GM21526 (cell line): ENCODE measurements around the gene FUT7.

Experiments used
- ATAC-seq: cut with Tn5 transposase; IDR thresholded peaks from one replicate; pipeline ENCODE4 v1.9.1; 2021; ENCODE audit warnings: moderate library complexity; ENCODE audit not compliant: unreplicated experiment, low FRiP score

Gene FUT7

DNA sequence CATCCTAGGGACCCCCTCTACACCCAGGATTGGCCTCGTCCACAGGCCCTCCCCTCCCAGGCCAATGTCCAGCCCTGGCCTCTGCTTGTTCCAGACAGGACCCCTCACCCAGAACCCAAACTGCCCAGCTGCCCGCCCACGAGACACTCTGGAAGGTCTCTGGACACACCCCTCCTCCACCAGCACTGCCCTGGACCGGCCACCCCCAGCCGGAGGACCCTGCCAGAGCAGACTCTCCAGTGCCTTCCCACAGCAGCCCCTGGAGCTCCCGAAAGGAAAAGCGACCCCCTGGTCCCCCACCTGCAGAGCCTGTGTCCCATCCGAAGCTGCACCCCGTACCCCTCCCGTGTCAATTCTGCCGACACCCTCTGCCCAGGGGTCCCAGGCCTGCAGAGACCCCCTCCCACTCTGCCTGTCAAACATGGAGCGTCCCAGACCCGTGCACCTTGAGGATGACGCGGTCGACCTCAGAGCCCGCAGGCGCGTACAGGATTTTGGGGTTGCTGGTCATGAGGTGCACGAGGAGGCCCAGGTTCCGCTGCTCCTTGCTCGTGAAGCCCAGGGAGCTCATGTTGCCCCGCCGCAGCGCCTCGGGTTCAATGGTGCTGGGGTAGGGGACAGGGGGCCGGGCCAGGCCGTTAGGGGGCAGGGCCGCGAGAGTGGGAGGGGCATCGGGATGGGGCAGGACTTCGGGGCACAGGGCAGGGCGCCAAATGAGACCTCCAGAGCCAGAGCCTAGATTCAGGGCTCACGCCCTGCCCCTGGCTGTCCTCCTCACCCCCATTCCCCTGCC, 11.8 kb downstream of the FUT7 start:
- ATAC-seq, result no peak

GRCh38 chr9:137018761-137019559, 12.9 kb downstream of the FUT7 start:
- ATAC-seq, result no peak

- ATAC-seq, result no peak
Measured at GRCh38 chr9:137017791-137018497, 13.9 kb downstream of the FUT7 start.

DNA sequence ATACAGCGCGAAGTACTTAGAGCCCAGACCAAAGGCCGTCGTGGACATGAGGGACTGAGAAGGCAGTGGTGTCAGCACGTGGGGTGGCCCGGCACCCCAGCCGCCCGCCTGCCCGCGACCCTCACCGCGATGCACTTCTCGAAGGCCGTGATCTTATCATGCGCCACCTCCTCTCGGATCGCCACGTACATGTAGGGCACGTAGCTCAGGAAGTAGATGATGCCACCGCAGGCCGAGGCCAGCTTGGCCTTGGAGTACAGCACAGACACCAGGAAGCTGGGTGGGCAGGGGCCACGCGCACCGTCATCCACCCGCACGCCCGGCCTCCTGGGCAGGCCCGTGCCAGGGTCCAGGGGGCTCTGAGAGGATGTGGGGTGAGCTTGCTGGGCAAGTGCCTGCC, 14.8 kb downstream of the FUT7 start:
- ATAC-seq, result no peak

- ATAC-seq, result no peak
Measured at GRCh38 chr9:137016436-137016835, 15.5 kb downstream of the FUT7 start.

DNA sequence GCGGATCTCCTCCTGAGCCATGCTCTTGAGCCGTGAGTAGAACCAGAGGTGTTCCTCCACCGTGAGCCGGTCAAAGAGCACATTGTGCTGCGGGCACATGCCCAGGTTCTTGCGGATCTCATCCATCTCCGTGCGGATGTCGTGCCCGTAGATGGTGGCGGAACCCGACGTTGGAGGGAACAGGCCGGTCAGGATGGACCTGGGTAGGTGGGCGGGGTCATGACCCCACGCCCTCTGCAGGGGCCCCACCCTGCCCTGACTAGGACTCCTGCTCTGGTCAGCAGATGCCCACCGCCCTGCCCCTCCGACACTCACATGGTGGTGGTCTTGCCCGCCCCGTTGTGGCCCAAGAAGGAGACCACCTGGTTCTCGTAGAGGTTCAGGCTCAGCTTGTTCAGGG, 15.9 kb downstream of the FUT7 start:
- ATAC-seq, result no peak

DNA sequence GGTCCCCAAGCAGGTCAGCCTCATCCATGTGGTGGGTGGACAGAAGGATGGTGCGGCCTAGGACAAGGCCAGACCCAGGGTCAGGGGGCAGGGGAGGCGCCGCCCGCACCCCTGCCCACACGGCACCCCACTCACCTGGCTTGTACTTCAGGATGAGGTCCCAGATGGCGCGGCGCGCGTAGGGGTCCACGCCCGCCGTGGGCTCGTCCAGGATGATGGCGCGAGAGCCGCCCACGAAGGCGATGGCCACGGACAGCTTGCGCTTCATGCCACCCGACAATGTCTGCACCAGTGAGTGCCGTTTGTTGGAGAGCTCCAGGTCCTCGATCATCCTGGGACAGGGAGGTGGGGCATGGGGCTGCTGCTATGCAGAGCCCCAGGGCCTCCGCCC, 16.4 kb downstream of the FUT7 start:
- no peak for ATAC-seq

DNA sequence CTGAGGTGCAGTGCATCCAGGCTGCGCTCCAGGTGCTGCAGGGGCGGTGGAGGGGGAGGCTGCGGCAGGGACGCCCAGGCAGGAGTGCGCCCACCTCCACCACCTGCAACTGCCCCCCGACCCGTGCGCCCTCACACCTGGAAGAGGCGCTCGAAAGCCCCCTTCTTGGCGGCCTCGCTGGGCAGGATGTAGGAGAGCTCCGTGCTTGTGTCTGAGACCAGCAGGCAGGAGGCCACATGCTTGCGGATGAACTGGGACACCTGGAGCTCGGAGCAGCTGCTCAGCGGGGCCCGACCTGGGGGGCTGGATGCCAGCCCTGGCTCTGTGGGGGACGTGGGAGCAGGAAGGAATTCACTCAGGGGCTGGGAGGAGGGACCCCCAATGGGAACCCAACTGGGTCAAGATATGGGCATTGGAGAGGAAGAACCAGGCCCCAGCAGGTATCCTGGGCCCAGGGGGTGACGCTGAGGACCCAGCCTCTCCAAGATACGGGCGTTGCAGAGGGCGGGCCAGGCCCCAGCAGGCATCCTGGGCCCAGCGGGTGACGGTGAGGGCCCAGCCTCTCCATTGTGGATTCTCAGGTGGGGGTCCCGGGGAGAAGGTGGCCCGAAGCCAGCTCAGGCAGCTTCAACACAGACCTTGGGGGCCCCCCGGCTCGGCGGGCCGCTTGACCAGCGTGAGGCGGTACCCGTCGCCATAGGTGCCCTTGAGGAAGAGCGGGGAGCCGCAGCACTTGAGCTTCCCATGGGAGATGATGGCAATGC, 16.9 kb downstream of the FUT7 start:
- no peak for ATAC-seq

- ATAC-seq, result no peak
Measured at GRCh38 chr9:137014166-137014565, 17.7 kb downstream of the FUT7 start.

DNA sequence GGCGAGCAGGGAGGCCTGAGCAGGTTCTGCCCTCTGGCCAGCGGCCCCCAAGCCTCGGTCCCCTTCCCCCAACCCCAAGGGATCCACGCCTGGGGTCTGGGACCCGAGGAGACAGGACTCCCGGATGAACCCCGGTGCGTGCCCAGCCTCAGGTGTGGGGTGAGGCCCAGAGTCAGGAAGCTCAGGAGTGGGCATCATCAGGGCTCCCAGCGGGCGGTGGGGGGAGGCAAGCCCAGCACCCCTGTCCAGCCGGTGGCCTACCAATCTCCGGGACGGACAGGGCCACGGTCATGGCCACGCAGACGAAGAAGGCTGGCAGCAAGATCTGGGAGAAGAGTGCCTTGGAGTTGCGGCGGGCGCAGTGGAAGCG, 18.3 kb downstream of the FUT7 start:
- ATAC-seq, result no peak

DNA sequence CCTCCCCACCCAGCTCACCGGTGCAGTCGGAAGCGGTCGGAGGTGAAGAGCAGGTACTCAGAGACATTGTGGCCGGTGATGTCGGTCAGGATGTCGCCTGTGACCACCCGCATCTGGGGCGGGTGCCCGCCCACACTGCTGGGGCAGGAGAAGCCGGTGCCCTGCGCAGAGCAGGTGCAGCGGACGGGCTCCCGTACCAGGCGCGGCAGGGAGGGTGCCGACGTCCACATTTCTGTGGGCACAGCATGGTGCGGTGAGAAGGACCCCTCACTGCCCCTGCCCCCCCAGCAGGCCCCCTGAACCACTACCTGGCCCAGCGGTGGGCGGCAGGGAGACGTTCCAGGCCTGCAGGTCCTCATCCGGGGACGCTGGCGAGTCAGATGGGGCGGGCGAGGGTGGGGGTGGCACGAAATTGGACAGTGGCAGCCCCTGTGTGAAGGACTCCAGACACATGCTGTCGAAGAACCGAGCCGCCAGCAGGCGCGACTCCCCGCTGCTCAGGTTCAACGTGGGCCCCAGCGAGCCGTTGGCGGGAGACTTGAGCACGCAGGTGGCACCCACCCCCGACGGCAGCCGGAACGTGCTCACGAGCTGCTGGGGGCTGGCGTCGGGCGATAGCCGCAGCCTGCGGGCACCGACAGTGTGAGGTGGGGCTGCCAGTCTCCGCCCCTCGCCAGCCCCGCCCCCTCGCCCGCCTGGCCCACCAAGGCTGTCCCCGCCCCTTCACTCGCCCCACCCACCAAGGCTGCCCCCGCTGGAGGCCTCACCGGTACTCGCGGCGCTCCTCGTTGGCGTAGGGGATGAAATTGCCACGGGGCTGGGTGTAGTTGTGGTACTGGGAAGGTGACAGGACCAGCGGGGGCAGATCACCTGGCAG, 19.0 kb downstream of the FUT7 start:
- no peak for ATAC-seq

DNA sequence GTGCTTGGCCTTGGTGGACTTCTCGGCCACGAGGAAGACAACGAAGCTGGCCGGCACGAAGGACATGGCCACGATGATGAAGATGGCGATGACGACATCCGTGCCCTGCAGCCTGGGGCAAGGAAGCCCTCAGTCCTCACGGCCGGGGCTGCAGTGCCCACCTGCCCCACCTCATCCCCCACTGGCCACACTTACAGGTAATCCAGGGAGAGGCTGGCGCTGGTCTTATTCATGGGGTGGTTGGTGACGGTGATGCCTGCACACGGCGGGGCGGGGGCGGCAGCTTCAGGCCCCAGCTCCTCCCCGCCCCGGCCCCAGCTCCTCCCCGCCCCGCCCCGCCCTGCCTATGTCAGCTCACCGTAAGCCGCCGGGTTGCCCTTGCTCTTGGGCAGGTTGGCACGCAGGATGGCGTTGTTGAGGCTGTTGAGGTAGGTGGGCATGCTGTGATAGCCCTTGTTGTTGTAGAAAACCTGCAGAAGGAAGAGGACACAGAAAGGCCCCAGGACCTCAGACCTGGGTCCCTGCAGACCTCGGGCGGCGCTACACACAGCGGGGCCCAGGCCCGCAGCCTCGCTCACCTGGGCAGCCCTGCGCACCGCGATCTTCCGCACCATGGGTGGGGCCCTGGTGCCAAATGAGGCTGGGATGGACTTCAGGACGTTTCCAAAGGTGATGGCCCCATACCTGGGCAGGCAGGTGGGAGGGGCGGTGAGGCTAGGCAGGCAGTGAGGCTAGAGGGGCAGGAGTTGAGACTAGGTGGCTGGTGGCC, 19.8 kb downstream of the FUT7 start:
- no peak for ATAC-seq

DNA sequence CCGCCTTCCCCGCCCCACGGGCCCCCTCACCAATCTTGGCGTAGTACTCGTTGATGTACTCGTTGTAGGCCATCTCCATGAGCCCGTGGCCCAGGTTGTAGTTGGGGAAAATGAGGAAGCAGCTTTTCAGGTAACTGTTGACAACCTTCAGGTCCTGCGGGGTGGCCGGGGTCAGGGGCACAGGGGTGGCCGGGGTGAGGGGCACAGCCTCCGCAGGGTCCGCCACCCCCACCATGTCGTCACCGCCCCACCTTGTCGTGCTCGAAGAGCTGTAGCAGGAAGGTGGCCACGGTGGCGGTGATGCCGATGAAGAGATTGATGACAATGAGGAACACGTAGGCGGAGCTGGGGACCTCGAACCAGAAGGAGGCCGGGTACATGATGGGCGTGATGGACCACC, 20.7 kb downstream of the FUT7 start:
- no peak for ATAC-seq

DNA sequence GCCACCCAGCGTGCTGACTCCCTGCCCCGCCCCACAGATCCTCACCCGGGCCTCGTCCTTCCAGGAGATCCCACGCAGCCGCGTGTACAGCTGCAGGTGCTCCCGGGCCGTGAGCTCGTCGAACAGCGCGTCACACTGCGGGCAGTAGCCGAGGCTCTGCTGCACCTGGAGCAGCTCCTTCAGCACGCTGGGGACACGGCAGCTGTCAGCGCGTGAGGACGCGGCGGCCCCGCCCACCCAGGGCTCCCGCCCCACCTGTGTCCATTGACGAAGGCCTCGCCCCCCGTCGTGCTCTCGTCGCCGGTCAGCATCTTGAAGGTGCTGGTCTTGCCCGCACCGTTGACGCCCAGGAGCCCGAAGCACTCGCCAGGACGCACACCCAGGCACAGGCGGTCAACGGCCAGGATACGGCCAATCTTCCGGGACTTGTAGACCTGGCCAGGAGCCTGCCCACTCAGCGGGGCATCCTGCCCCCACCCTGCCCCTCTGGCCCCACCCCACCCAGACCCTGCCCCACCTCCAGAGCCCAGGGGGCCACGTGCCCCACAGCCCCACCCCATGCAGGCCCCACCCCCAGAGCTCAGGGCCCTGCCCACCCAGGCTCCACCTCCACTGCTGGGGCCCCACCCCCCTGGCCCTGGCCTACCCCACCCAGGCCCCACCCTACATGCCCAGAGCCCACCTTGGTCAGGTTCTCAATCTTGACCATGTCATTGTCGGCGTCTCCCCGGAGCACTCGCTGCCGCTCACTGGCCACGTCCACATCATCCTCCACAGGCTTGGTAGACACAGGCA, 21.8 kb downstream of the FUT7 start:
- ATAC-seq, result no peak

- no peak for ATAC-seq
Measured at GRCh38 chr9:137009217-137009616, 22.7 kb downstream of the FUT7 start.

- no peak for ATAC-seq
Measured at GRCh38 chr9:137008312-137008711, 23.6 kb downstream of the FUT7 start.

- no peak for ATAC-seq
Measured at GRCh38 chr9:137007816-137008270, 24.0 kb downstream of the FUT7 start.
